ENCODE measurements around the gene KRTAP27-1.

The KRTAP27-1 gene, protein sequence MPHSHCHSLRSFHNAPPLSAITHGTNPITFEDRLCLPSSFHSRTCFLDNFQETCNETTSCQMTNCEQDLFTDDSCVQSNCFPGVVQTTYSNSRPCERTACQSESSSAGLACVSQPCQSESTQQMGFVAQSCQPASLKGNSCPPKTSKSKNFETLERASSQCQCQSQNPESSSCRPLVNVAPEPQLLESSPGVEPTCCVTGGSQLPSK

GRCh38 chr21:30337276-30337744 is at the start of gene KRTAP27-1:
KRTAP27-1 (minus strand) TSS chr21:30337694; CDS start chr21:30337668, 26 bp downstream.
- Histone ChIP-seq H3K36me3 (ENCODE audit: control insufficient read depth, insufficient read depth, low read length) (no peaks in the 10 kb centered on the region), H3K27ac (ENCODE audit: low read depth, low read length) (no peak within 1 kb of the TSS), H3K4me1 (ENCODE audit: control insufficient read depth, insufficient read depth, low read length) (no peaks in the 10 kb centered on the region), H3K9me3 (ENCODE audit: control insufficient read depth, insufficient read depth, low read depth, low read length) (no peaks in the 10 kb centered on the region), H3K4me3 (ENCODE audit: low read depth, low read length) (no peak within 1 kb of the TSS), H3K9ac (ENCODE audit: low read length) (no peak within 1 kb of the TSS), H3K27me3 (ENCODE audit: control insufficient read depth, insufficient read depth, low read length) (no peaks in the 10 kb centered on the region)

DNA sequence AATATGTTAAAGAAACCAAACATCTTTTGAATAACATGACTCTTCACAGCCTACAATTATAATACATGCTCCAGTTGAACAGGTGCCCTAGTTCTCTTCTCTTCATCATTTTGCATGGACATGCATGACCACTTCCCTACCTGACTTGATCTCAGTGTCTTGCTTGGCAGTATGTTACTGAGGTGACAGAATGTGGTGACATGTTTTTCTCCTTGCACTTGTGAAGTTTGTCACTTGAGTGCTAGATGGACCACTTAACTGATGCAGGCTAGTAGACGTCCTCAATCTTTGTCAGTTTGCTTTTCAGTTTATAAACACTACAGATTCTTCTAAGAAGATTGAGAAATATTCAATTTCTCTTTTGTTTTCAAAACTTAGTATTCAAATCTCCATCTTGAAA is 44.7 kb upstream of the KRTAP27-1 start:
- Histone ChIP-seq H3K4me3 (ENCODE audit: low read depth, low read length) (no peak overlapping the region), H3K27me3 (ENCODE audit: control insufficient read depth, insufficient read depth, low read length) (no peaks in the 10 kb centered on the region), H3K9ac (ENCODE audit: low read length) (no peak overlapping the region), H3K27ac (ENCODE audit: low read depth, low read length) (no peak overlapping the region), H3K4me1 (ENCODE audit: control insufficient read depth, insufficient read depth, low read length) (no peaks in the 10 kb centered on the region), H3K36me3 (ENCODE audit: control insufficient read depth, insufficient read depth, low read length) (no peaks in the 10 kb centered on the region), H3K9me3 (ENCODE audit: control insufficient read depth, insufficient read depth, low read depth, low read length) (0 out of 2 replicates have a peak, but pooled peaks cover 8% of the 10 kb centered on the region)

GRCh38 chr21:30372139-30372770 is 34.8 kb upstream of the KRTAP27-1 start, which contains the start of gene KRTAP13-2:
KRTAP13-2 (minus strand) TSS chr21:30372271; CDS start chr21:30372213, 58 bp downstream.
- Histone ChIP-seq H3K27me3 (ENCODE audit: control insufficient read depth, insufficient read depth, low read length) (no peaks in the 10 kb centered on the region), H3K9ac (ENCODE audit: low read length) (no peak within 1 kb of the TSS)

DNA sequence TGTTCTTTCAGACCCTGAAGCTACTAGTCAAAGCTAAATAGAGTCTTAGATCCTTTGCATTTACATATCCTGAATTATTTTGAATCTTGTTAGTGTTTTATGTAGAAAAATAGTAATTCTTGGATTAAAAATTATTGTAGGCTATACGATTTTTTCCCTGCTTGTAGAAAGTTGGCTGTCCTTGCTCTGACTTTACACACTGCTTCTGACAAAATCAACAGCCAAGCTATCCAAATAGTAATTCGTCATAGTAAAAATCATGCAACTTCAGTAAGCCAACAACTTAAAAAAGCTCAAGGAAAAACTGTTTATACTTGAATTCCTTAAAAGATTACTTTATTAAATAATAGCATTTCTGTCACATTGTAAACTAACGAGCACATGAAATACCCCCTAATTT is 18.4 kb upstream of the KRTAP27-1 start:
- Histone ChIP-seq H3K36me3 (ENCODE audit: control insufficient read depth, insufficient read depth, low read length) (no peaks in the 10 kb centered on the region), H3K4me1 (ENCODE audit: control insufficient read depth, insufficient read depth, low read length) (no peaks in the 10 kb centered on the region), H3K27ac (ENCODE audit: low read depth, low read length) (no peak overlapping the region), H3K27me3 (ENCODE audit: control insufficient read depth, insufficient read depth, low read length) (no peaks in the 10 kb centered on the region; the same call in 1 of the 2 replicates), H3K4me3 (ENCODE audit: low read depth, low read length) (no peak overlapping the region), H3K9ac (ENCODE audit: low read length) (no peak overlapping the region), H3K9me3 (ENCODE audit: control insufficient read depth, insufficient read depth, low read depth, low read length) (no peaks in the 10 kb centered on the region)

More at GRCh38 chr21:30372139-30372770, 34.8 kb upstream of the KRTAP27-1 start, which contains the start of gene KRTAP13-2:
- H3K4me1 ChIP-seq (ENCODE audit: control insufficient read depth, insufficient read depth, low read length), result no peaks in the 10 kb centered on the region
- H3K27ac ChIP-seq (ENCODE audit: low read depth, low read length), result no peak within 1 kb of the TSS
- H3K36me3 ChIP-seq (ENCODE audit: control insufficient read depth, insufficient read depth, low read length), result no peaks in the 10 kb centered on the region
- no peaks in the 10 kb centered on the region for H3K9me3 ChIP-seq (ENCODE audit: control insufficient read depth, insufficient read depth, low read depth, low read length)
- H3K4me3 ChIP-seq (ENCODE audit: low read depth, low read length), result no peak within 1 kb of the TSS

- no peak overlapping the region for H3K27ac ChIP-seq (ENCODE audit: low read depth, low read length)
- no peak overlapping the region for H3K4me3 ChIP-seq (ENCODE audit: low read depth, low read length)
- H3K9ac ChIP-seq (ENCODE audit: low read length), result no peak overlapping the region
- H3K9me3 ChIP-seq (ENCODE audit: control insufficient read depth, insufficient read depth, low read depth, low read length), result no peaks in the 10 kb centered on the region
- H3K27me3 ChIP-seq (ENCODE audit: control insufficient read depth, insufficient read depth, low read length), result no peaks in the 10 kb centered on the region; the same call in 1 of the 2 replicates
- H3K4me1 ChIP-seq (ENCODE audit: control insufficient read depth, insufficient read depth, low read length), result peaks cover 6% of the 10 kb centered on the region
- H3K36me3 ChIP-seq (ENCODE audit: control insufficient read depth, insufficient read depth, low read length), result no peaks in the 10 kb centered on the region
Observed at GRCh38 chr21:30354308-30355005, 17.0 kb upstream of the KRTAP27-1 start.

GRCh38 chr21:30351534-30351933 is 14.0 kb upstream of the KRTAP27-1 start:
- no peaks in the 10 kb centered on the region for H3K9me3 ChIP-seq (ENCODE audit: control insufficient read depth, insufficient read depth, low read depth, low read length)
- peaks cover 8% of the 10 kb centered on the region for H3K4me1 ChIP-seq (ENCODE audit: control insufficient read depth, insufficient read depth, low read length)
- no peaks in the 10 kb centered on the region for H3K36me3 ChIP-seq (ENCODE audit: control insufficient read depth, insufficient read depth, low read length)
- H3K4me3 ChIP-seq (ENCODE audit: low read depth, low read length), result no peak overlapping the region
- no peaks in the 10 kb centered on the region; the same call in 1 of the 2 replicates for H3K27me3 ChIP-seq (ENCODE audit: control insufficient read depth, insufficient read depth, low read length)
- no peak overlapping the region for H3K27ac ChIP-seq (ENCODE audit: low read depth, low read length)
- H3K9ac ChIP-seq (ENCODE audit: low read length), result no peak overlapping the region

- no peak overlapping the region for H3K9ac ChIP-seq (ENCODE audit: low read length)
- no peak overlapping the region for H3K27ac ChIP-seq (ENCODE audit: low read depth, low read length)
- peaks cover 8% of the 10 kb centered on the region for H3K4me1 ChIP-seq (ENCODE audit: control insufficient read depth, insufficient read depth, low read length)
- H3K27me3 ChIP-seq (ENCODE audit: control insufficient read depth, insufficient read depth, low read length), result no peaks in the 10 kb centered on the region
- H3K4me3 ChIP-seq (ENCODE audit: low read depth, low read length), result no peak overlapping the region
- H3K36me3 ChIP-seq (ENCODE audit: control insufficient read depth, insufficient read depth, low read length), result no peaks in the 10 kb centered on the region
- H3K9me3 ChIP-seq (ENCODE audit: control insufficient read depth, insufficient read depth, low read depth, low read length), result no peaks in the 10 kb centered on the region
Observed at GRCh38 chr21:30349572-30349971, 12.1 kb upstream of the KRTAP27-1 start.

DNA sequence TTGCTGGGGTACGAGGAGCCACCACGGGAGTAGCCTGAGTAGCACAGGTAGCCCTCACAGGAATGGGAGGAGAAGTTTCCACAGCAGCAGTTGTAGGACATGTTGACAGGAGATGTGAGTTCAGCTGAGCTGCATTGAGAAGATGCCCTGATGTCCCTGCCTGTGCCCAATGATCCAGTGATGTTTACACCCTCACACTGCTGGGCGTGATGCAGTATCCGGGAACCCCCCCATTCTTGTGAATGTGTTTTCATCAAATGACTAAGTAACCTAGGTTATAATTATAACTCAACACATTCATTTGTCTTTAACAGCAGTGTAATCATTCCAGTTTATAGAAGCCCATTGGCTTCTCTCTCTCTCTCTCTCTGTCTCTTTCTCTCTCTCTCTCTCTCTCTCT is 11.0 kb upstream of the KRTAP27-1 start, which contains the start of gene KRTAP23-1:
Gene KRTAP23-1, minus strand, starts transcription at position 101 of the 400 bp plus-strand sequence. Its CDS starts 0 bp downstream, at position 101.
- Histone ChIP-seq H3K9ac (ENCODE audit: low read length) (no peak within 1 kb of the TSS), H3K9me3 (ENCODE audit: control insufficient read depth, insufficient read depth, low read depth, low read length) (no peaks in the 10 kb centered on the region)

GRCh38 chr21:30345014-30345413 is 7.5 kb upstream of the KRTAP27-1 start:
- Histone ChIP-seq H3K4me1 (ENCODE audit: control insufficient read depth, insufficient read depth, low read length) (peaks cover 6% of the 10 kb centered on the region), H3K9me3 (ENCODE audit: control insufficient read depth, insufficient read depth, low read depth, low read length) (no peaks in the 10 kb centered on the region), H3K9ac (ENCODE audit: low read length) (no peak overlapping the region), H3K27ac (ENCODE audit: low read depth, low read length) (no peak overlapping the region), H3K27me3 (ENCODE audit: control insufficient read depth, insufficient read depth, low read length) (no peaks in the 10 kb centered on the region), H3K4me3 (ENCODE audit: low read depth, low read length) (no peak overlapping the region), H3K36me3 (ENCODE audit: control insufficient read depth, insufficient read depth, low read length) (no peaks in the 10 kb centered on the region)

More for the DNA sequence above, 11.0 kb upstream of the KRTAP27-1 start, which contains the start of gene KRTAP23-1:
- Histone ChIP-seq H3K27me3 (ENCODE audit: control insufficient read depth, insufficient read depth, low read length) (no peaks in the 10 kb centered on the region), H3K4me3 (ENCODE audit: low read depth, low read length) (no peak within 1 kb of the TSS), H3K27ac (ENCODE audit: low read depth, low read length) (no peak within 1 kb of the TSS), H3K4me1 (ENCODE audit: control insufficient read depth, insufficient read depth, low read length) (peaks cover 8% of the 10 kb centered on the region), H3K36me3 (ENCODE audit: control insufficient read depth, insufficient read depth, low read length) (no peaks in the 10 kb centered on the region)

GRCh38 chr21:30340714-30341573 is 3.5 kb upstream of the KRTAP27-1 start:
- H3K9ac ChIP-seq (ENCODE audit: low read length), result no peak overlapping the region
- no peaks in the 10 kb centered on the region for H3K9me3 ChIP-seq (ENCODE audit: control insufficient read depth, insufficient read depth, low read depth, low read length)
- H3K36me3 ChIP-seq (ENCODE audit: control insufficient read depth, insufficient read depth, low read length), result no peaks in the 10 kb centered on the region
- H3K4me3 ChIP-seq (ENCODE audit: low read depth, low read length), result no peak overlapping the region
- no peak overlapping the region for H3K27ac ChIP-seq (ENCODE audit: low read depth, low read length)
- H3K27me3 ChIP-seq (ENCODE audit: control insufficient read depth, insufficient read depth, low read length), result no peaks in the 10 kb centered on the region
- no peaks in the 10 kb centered on the region for H3K4me1 ChIP-seq (ENCODE audit: control insufficient read depth, insufficient read depth, low read length)

Data from HUES6 (cell line).